GM21423 (cell line): ENCODE measurements around the gene NKX1-1.
"Not testable (repeated sequence)": the region's sequence is repeated elsewhere in the genome, so short reads cannot be mapped to it uniquely, and the experiment has no call there.

ENCODE experiments used
- ATAC-seq: cut with Tn5 transposase; IDR thresholded peaks from one replicate; pipeline ENCODE4 v1.9.1; 2021; ENCODE audit warnings: mild to moderate bottlenecking, moderate library complexity; ENCODE audit not compliant: unreplicated experiment

NKX1-1 gene

GRCh38 chr4:1405636-1406393 lies 427 bp downstream of the NKX1-1 start:
- ATAC-seq = no peak

GRCh38 chr4:1405254-1405635 lies 997 bp downstream of the NKX1-1 start:
- no peak for ATAC-seq

- ATAC-seq = no peak
Observed at GRCh38 chr4:1404573-1405253, 1.5 kb downstream of the NKX1-1 start.

- ATAC-seq = no peak
Observed at GRCh38 chr4:1403591-1404572, 2.4 kb downstream of the NKX1-1 start.

GRCh38 chr4:1403177-1403583 lies 3.1 kb downstream of the NKX1-1 start:
- no peak for ATAC-seq

- ATAC-seq = no peak
Observed at GRCh38 chr4:1402516-1403091, 3.6 kb downstream of the NKX1-1 start.

GRCh38 chr4:1402021-1402515 lies 4.2 kb downstream of the NKX1-1 start:
- ATAC-seq = no peak

- ATAC-seq = no peak
Observed at GRCh38 chr4:1401409-1402020, 4.7 kb downstream of the NKX1-1 start.

GRCh38 chr4:1400831-1401408 lies 5.3 kb downstream of the NKX1-1 start:
- ATAC-seq = no peak

GRCh38 chr4:1400191-1400805 lies 5.9 kb downstream of the NKX1-1 start:
- no peak for ATAC-seq

- no peak for ATAC-seq
Observed at GRCh38 chr4:1399508-1400190, 6.6 kb downstream of the NKX1-1 start.

GRCh38 chr4:1398681-1399507 lies 7.3 kb downstream of the NKX1-1 start:
- ATAC-seq = no peak

GRCh38 chr4:1396806-1397455 lies 9.3 kb downstream of the NKX1-1 start:
- no peak for ATAC-seq

GRCh38 chr4:1395941-1396805 lies 10.1 kb downstream of the NKX1-1 start:
- ATAC-seq = no peak

- ATAC-seq = not testable (repeated sequence)
Observed at GRCh38 chr4:1395389-1395820, 10.8 kb downstream of the NKX1-1 start.

- ATAC-seq = not testable (repeated sequence)
Observed at GRCh38 chr4:1394554-1395388, 11.5 kb downstream of the NKX1-1 start.
